GM23338 (cell line): ENCODE measurements around the gene ADRB2. TPM values are rescaled to one million over a fixed set of nuclear protein-coding genes. Genes with fewer than 3 reads are reported as not detected.

Source experiments
- ATAC-seq: fragments of 200-7000 bp; cut with Tn5 transposase; 3 replicates; pipeline ENCODE4 v1.9.1; 2020
- DNase-seq: peaks from one replicate; pipeline ENCODE4 v3.0.0-alpha.2; 2015; ENCODE audit warnings: low spot score
- H2AFZ ChIP-seq: fragments of 200-600 bp; sonication (generic); 2 replicates; pipeline ENCODE4 v1.8.0; 2016; ENCODE audit warnings: antibody characterized with exemption, mild to moderate bottlenecking, moderate library complexity
- H3F3A ChIP-seq: fragments of 200-600 bp; sonication (generic); replicated peaks from 2 replicates; pipeline ENCODE4 v1.8.0; 2017; ENCODE audit warnings: antibody characterized with exemption, mixed run types, low read depth
- H3K27ac ChIP-seq: fragments of 200-600 bp; sonication (generic); 2 replicates; pipeline ENCODE4 v1.6.1; 2016; ENCODE audit warnings: low read depth
- H3K27me3 ChIP-seq: fragments of 200-600 bp; sonication (generic); 2 replicates; pipeline ENCODE4 v1.8.0; 2016; ENCODE audit warnings: mild to moderate bottlenecking, mixed run types, moderate library complexity; ENCODE audit not compliant: insufficient read depth
- H3K36me3 ChIP-seq: fragments of 200-600 bp; sonication (generic); 2 replicates; pipeline ENCODE4 v1.8.0; 2016; ENCODE audit warnings: mild to moderate bottlenecking; ENCODE audit not compliant: insufficient read depth
- H3K4me1 ChIP-seq: fragments of 200-600 bp; sonication (generic); 2 replicates; pipeline ENCODE4 v1.8.0; 2016; ENCODE audit warnings: mild to moderate bottlenecking, moderate library complexity; ENCODE audit not compliant: insufficient read depth
- H3K4me2 ChIP-seq: fragments of 200-600 bp; sonication (generic); 2 replicates; pipeline ENCODE4 v1.7.1; 2017; ENCODE audit warnings: mixed run types
- H3K4me3 ChIP-seq: fragments of 200-600 bp; sonication (generic); 2 replicates; pipeline ENCODE4 v1.6.1; 2016; ENCODE audit warnings: mixed run types
- H3K79me2 ChIP-seq: fragments of 200-600 bp; sonication (generic); replicated peaks from 2 replicates; pipeline ENCODE4 v1.8.0; 2017; ENCODE audit warnings: mild to moderate bottlenecking; ENCODE audit not compliant: insufficient read depth
- H3K9me2 ChIP-seq: fragments of 200-600 bp; sonication (generic); 2 replicates; pipeline ENCODE4 v1.8.0; 2017; ENCODE audit not compliant: insufficient read depth
- H4K20me1 ChIP-seq: fragments of 200-600 bp; sonication (generic); replicated peaks from 2 replicates; pipeline ENCODE4 v1.8.0; 2017; ENCODE audit warnings: mild to moderate bottlenecking; ENCODE audit not compliant: insufficient read depth
- H3K27ac Mint-ChIP-seq: 2 replicates; pipeline ENCODE4 v1.8.0; 2020; ENCODE audit warnings: inconsistent platforms, mild to moderate bottlenecking, moderate library complexity, mixed read lengths
- H3K27me3 Mint-ChIP-seq: 3 replicates; pipeline ENCODE4 v1.8.0; 2022; ENCODE audit warnings: low read depth, mild to moderate bottlenecking, moderate library complexity, mixed read lengths, inconsistent platforms; ENCODE audit not compliant: insufficient read depth, poor library complexity
- H3K36me3 Mint-ChIP-seq: 3 replicates; pipeline ENCODE4 v1.8.0; 2021; ENCODE audit warnings: low read depth, mild to moderate bottlenecking, inconsistent platforms, moderate library complexity, mixed read lengths
- H3K4me1 Mint-ChIP-seq: 3 replicates; pipeline ENCODE4 v1.8.0; 2020; ENCODE audit warnings: mild to moderate bottlenecking, inconsistent platforms, mixed read lengths
- H3K4me3 Mint-ChIP-seq: 3 replicates; pipeline ENCODE4 v1.8.0; 2021; ENCODE audit warnings: moderate library complexity, mild to moderate bottlenecking, inconsistent platforms, mixed read lengths
- H3K9me3 Mint-ChIP-seq: 3 replicates; pipeline ENCODE4 v1.8.0; 2020; ENCODE audit warnings: moderate library complexity, mild to moderate bottlenecking, inconsistent platforms, mixed read lengths
- CREB1 ChIP-seq: fragments of 250-450 bp; sonication (Bioruptor Pico); IDR thresholded peaks from 2 replicates; pipeline ENCODE4 v1.5.0; 2020; ENCODE audit warnings: low read depth, mild to moderate bottlenecking, moderate library complexity
- EZH2 ChIP-seq: fragments of 200-600 bp; sonication (generic); IDR thresholded peaks from one replicate; pipeline ENCODE4 v1.8.0; 2017; ENCODE audit warnings: antibody characterized with exemption, mild to moderate bottlenecking, low read depth; ENCODE audit not compliant: unreplicated experiment
- EZH2phosphoT487 ChIP-seq: fragments of 200-600 bp; sonication (generic); IDR thresholded peaks from one replicate; pipeline ENCODE4 v1.8.1; 2018; ENCODE audit warnings: antibody characterized with exemption; ENCODE audit not compliant: unreplicated experiment
- JUNB ChIP-seq: IDR thresholded peaks from one replicate; pipeline ENCODE4 v1.6.1; 2016; ENCODE audit warnings: antibody characterized with exemption; ENCODE audit not compliant: unreplicated experiment
- NANOG ChIP-seq: IDR thresholded peaks from 2 replicates; pipeline ENCODE4 v1.6.1; 2016; ENCODE audit warnings: antibody characterized with exemption, borderline replicate concordance
- POLR2AphosphoS5 ChIP-seq: IDR thresholded peaks from 2 replicates; pipeline ENCODE4 v1.6.1; 2016; ENCODE audit warnings: antibody characterized with exemption, low read depth
- REST ChIP-seq: IDR thresholded peaks from one replicate; pipeline ENCODE4 v1.6.1; 2018; ENCODE audit warnings: antibody characterized with exemption; ENCODE audit not compliant: unreplicated experiment
- STAT1 ChIP-seq: IDR thresholded peaks from one replicate; pipeline ENCODE4 v1.6.1; 2016; ENCODE audit warnings: antibody characterized with exemption; ENCODE audit not compliant: unreplicated experiment
- ZNF114 ChIP-seq: fragments of 250-450 bp; sonication (Bioruptor Pico); IDR thresholded peaks from 2 replicates; pipeline ENCODE4 v1.5.0; 2020; ENCODE audit warnings: mild to moderate bottlenecking, moderate library complexity
- ZNF331 ChIP-seq: fragments of 250-450 bp; sonication (Bioruptor Pico); IDR thresholded peaks from 2 replicates; pipeline ENCODE4 v1.5.0; 2020; ENCODE audit warnings: low read depth, mild to moderate bottlenecking, moderate library complexity
- polyA plus RNA-seq: library from polyadenylated mRNA; unstranded; fragments of >200 nt; fragmentation: Nextera tagmentation; extraction: Ambion mirVana; gene quantifications from 2 replicates; pipeline ENCODE4 v1.2.1, GENCODE V29; 2016
- total RNA-seq: library from RNA; depleted of rRNA; stranded (reverse); fragments of >200 nt; shearing (Covaris generic); gene quantifications from 2 replicates; pipeline ENCODE4 v1.2.3, GENCODE V29; 2014
- TF ChIP-seq, protein P1 (sequence below): IDR thresholded peaks from 2 replicates; pipeline ENCODE4 v1.6.1; 2016; ENCODE audit warnings: antibody characterized with exemption
- TF ChIP-seq, protein P2 (sequence below): fragments of 250-450 bp; sonication (Bioruptor Pico); IDR thresholded peaks from 2 replicates; pipeline ENCODE4 v1.5.0; 2020; ENCODE audit warnings: mild to moderate bottlenecking, moderate library complexity
- TF ChIP-seq, protein P3 (sequence below), 2 experiments: fragments of 200-600 bp in 1 of 2; sonication (generic) in 1 of 2; conservative IDR thresholded peaks; 2 replicates each; pipeline versions ENCODE4 v1.5.1 to v1.6.1; 2016 to 2017; ENCODE audit warnings: antibody characterized with exemption in 2 of 2, low read depth in 2 of 2, mild to moderate bottlenecking in 2 of 2, moderate library complexity in 1 of 2

ADRB2 gene
- total and polyA plus RNA-seq, 2 experiments from 2014 or later = 0.44 to 1.3 TPM

GRCh38 chr5:148806520-148806931 is 19.9 kb upstream of the ADRB2 start:
- no peak overlapping the region for H3K4me2 ChIP-seq
- Mint-ChIP-seq H3K27me3 (no peaks in the 10 kb centered on the region), H3K9me3 (no peaks in the 10 kb centered on the region), H3K27ac (no peak overlapping the region; the same call in 1 of the 2 replicates), H3K36me3 (no peaks in the 10 kb centered on the region), H3K4me3 (no peak overlapping the region), H3K4me1 (peaks cover 12% of the 10 kb centered on the region)
- no peak overlapping the region for H3K27ac ChIP-seq
- H2AFZ ChIP-seq = no peak overlapping the region
- ATAC-seq = no peak
- no peaks in the 10 kb centered on the region for H3K27me3 ChIP-seq
- H3K36me3 ChIP-seq = no peaks in the 10 kb centered on the region
- no peak overlapping the region for H3K4me3 ChIP-seq
- no peaks in the 10 kb centered on the region for H4K20me1 ChIP-seq
- TF ChIP-seq STAT1 (no peak), JUNB (no peak), REST (no peak), ZNF114 (no peak), EZH2phosphoT487 (no peak), EZH2 (no peak), NANOG (no peak), POLR2AphosphoS5 (no peak), ZNF331 (CRISPR knock-in tag) (no peak), CREB1 (CRISPR knock-in tag) (no peak)
- TF ChIP-seq, protein P1, sequence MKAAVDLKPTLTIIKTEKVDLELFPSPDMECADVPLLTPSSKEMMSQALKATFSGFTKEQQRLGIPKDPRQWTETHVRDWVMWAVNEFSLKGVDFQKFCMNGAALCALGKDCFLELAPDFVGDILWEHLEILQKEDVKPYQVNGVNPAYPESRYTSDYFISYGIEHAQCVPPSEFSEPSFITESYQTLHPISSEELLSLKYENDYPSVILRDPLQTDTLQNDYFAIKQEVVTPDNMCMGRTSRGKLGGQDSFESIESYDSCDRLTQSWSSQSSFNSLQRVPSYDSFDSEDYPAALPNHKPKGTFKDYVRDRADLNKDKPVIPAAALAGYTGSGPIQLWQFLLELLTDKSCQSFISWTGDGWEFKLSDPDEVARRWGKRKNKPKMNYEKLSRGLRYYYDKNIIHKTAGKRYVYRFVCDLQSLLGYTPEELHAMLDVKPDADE = no peak
- TF ChIP-seq, protein P2, sequence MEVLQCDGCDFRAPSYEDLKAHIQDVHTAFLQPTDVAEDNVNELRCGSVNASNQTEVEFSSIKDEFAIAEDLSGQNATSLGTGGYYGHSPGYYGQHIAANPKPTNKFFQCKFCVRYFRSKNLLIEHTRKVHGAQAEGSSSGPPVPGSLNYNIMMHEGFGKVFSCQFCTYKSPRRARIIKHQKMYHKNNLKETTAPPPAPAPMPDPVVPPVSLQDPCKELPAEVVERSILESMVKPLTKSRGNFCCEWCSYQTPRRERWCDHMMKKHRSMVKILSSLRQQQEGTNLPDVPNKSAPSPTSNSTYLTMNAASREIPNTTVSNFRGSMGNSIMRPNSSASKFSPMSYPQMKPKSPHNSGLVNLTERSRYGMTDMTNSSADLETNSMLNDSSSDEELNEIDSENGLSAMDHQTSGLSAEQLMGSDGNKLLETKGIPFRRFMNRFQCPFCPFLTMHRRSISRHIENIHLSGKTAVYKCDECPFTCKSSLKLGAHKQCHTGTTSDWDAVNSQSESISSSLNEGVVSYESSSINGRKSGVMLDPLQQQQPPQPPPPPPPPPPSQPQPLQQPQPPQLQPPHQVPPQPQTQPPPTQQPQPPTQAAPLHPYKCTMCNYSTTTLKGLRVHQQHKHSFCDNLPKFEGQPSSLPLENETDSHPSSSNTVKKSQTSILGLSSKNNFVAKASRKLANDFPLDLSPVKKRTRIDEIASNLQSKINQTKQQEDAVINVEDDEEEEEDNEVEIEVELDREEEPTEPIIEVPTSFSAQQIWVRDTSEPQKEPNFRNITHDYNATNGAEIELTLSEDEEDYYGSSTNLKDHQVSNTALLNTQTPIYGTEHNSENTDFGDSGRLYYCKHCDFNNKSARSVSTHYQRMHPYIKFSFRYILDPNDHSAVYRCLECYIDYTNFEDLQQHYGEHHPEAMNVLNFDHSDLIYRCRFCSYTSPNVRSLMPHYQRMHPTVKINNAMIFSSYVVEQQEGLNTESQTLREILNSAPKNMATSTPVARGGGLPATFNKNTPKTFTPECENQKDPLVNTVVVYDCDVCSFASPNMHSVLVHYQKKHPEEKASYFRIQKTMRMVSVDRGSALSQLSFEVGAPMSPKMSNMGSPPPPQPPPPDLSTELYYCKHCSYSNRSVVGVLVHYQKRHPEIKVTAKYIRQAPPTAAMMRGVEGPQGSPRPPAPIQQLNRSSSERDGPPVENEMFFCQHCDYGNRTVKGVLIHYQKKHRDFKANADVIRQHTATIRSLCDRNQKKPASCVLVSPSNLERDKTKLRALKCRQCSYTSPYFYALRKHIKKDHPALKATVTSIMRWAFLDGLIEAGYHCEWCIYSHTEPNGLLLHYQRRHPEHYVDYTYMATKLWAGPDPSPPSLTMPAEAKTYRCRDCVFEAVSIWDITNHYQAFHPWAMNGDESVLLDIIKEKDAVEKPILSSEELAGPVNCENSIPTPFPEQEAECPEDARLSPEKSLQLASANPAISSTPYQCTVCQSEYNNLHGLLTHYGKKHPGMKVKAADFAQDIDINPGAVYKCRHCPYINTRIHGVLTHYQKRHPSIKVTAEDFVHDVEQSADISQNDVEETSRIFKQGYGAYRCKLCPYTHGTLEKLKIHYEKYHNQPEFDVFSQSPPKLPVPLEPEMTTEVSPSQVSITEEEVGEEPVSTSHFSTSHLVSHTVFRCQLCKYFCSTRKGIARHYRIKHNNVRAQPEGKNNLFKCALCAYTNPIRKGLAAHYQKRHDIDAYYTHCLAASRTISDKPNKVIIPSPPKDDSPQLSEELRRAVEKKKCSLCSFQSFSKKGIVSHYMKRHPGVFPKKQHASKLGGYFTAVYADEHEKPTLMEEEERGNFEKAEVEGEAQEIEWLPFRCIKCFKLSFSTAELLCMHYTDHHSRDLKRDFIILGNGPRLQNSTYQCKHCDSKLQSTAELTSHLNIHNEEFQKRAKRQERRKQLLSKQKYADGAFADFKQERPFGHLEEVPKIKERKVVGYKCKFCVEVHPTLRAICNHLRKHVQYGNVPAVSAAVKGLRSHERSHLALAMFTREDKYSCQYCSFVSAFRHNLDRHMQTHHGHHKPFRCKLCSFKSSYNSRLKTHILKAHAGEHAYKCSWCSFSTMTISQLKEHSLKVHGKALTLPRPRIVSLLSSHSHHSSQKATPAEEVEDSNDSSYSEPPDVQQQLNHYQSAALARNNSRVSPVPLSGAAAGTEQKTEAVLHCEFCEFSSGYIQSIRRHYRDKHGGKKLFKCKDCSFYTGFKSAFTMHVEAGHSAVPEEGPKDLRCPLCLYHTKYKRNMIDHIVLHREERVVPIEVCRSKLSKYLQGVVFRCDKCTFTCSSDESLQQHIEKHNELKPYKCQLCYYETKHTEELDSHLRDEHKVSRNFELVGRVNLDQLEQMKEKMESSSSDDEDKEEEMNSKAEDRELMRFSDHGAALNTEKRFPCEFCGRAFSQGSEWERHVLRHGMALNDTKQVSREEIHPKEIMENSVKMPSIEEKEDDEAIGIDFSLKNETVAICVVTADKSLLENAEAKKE (CRISPR knock-in tag) = no peak
- TF ChIP-seq, protein P3, sequence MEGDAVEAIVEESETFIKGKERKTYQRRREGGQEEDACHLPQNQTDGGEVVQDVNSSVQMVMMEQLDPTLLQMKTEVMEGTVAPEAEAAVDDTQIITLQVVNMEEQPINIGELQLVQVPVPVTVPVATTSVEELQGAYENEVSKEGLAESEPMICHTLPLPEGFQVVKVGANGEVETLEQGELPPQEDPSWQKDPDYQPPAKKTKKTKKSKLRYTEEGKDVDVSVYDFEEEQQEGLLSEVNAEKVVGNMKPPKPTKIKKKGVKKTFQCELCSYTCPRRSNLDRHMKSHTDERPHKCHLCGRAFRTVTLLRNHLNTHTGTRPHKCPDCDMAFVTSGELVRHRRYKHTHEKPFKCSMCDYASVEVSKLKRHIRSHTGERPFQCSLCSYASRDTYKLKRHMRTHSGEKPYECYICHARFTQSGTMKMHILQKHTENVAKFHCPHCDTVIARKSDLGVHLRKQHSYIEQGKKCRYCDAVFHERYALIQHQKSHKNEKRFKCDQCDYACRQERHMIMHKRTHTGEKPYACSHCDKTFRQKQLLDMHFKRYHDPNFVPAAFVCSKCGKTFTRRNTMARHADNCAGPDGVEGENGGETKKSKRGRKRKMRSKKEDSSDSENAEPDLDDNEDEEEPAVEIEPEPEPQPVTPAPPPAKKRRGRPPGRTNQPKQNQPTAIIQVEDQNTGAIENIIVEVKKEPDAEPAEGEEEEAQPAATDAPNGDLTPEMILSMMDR (conservative IDR thresholded peaks at IDR 0.05; ENCODE audit: low read depth in 2 of 2) = no peak
- no peaks in the 10 kb centered on the region for H3F3A ChIP-seq
- H3K9me2 ChIP-seq = 0 out of 2 replicates have a peak, but pooled peaks cover 3% of the 10 kb centered on the region
- H3K4me1 ChIP-seq = no peaks in the 10 kb centered on the region
- DNase-seq = no peak
- H3K79me2 ChIP-seq = no peaks in the 10 kb centered on the region
